Heart right ventricle (tissue), 16 donors: Measurements from ENCODE around the gene PGAP6. TPM values are rescaled to one million over a fixed set of nuclear protein-coding genes. Genes with fewer than 3 reads are reported as not detected.

ENCODE experiments used
- ATAC-seq, 8 donors: fragments of 200-7000 bp; cut with Tn5 transposase; one replicate each; pipeline ENCODE4 v1.9.1; 2020; ENCODE audit warnings: mild to moderate bottlenecking in 8 of 8, moderate library complexity in 8 of 8, moderate number of reproducible peaks in 1 of 8
- DNase-seq, 2 donors: peaks; one replicate each; pipeline ENCODE4 v3.0.0-alpha.2; 2020
- H3K27ac ChIP-seq, 10 donors: fragments of 200-600 bp; sonication (generic) in 2 of 10; one replicate each; pipeline versions ENCODE4 v1.5.0 to v1.8.0; 2020 to 2022; ENCODE audit warnings: mild to moderate bottlenecking in 3 of 10
- H3K27me3 ChIP-seq, 7 donors: fragments of 200-600 bp; one replicate each; pipeline ENCODE4 v1.8.0; 2021 to 2022; ENCODE audit warnings: mild to moderate bottlenecking in 2 of 7
- H3K36me3 ChIP-seq, 9 donors: fragments of 200-600 bp; sonication (generic) in 1 of 9; one replicate each; pipeline versions ENCODE4 v1.5.0 to v1.8.0; 2020 to 2022; ENCODE audit warnings: mild to moderate bottlenecking in 2 of 9
- H3K4me1 ChIP-seq, 9 donors: fragments of 200-600 bp; sonication (generic) in 1 of 9; one replicate each; pipeline versions ENCODE4 v1.5.0 to v1.8.0; 2020 to 2022; ENCODE audit warnings: mild to moderate bottlenecking in 4 of 9
- H3K4me3 ChIP-seq, 10 donors: fragments of 200-600 bp; sonication (generic) in 2 of 10; one replicate each; pipeline versions ENCODE4 v1.5.0 to v1.8.0; 2020 to 2022; ENCODE audit warnings: mild to moderate bottlenecking in 7 of 10, moderate library complexity in 2 of 10
- H3K9me3 ChIP-seq, 11 donors: fragments of 200-600 bp in 10 of 11; sonication (generic) in 2 of 11; one replicate each; pipeline versions ENCODE4 v1.5.0 to v1.8.0; 2013 to 2022; ENCODE audit warnings: mild to moderate bottlenecking in 2 of 11, control low read depth in 1 of 11, moderate library complexity in 1 of 11
- CTCF ChIP-seq, 9 donors: fragments of 200-600 bp; sonication (generic) in 2 of 9; IDR thresholded peaks; one replicate each; pipeline versions ENCODE4 v1.5.0 to v1.8.0; 2021 to 2022; ENCODE audit warnings: antibody characterized with exemption in 9 of 9, mild to moderate bottlenecking in 5 of 9, moderate library complexity in 1 of 9
- whole genome bisulfite sequencing, 2 donors: extraction: QIAGEN DNeasy Blood & Tissue Kit; methylation state at CpG; one replicate each; pipeline ENCODE4 v1.1.7; 2013; ENCODE audit warnings: inconsistent platforms in 1 of 2; 5-methylcytosine and 5-hydroxymethylcytosine counted together
- intact Hi-C, 10 donors: fragments of 100-400 bp; cut with DNase I; formaldehyde crosslinking; loops; one replicate each; pipeline versions ENCODE4 v1.11.1 to v1.14.2; 2022
- polyA plus RNA-seq, 2 donors: library from polyadenylated mRNA; stranded (reverse); fragments of 200-250 nt; gene quantifications; one replicate each; pipeline ENCODE4 v1.2.3, GENCODE V29; 2013
- total RNA-seq, 10 donors: library from RNA; stranded (reverse); fragmentation: NEBNext Ultra II Directional in 3 of 10; extraction: Animal tissue kit (Norgen Biotek cat#: 25700) in 3 of 10; gene quantifications; one replicate each; pipeline versions ENCODE4 v1.2.1 to v1.2.4, GENCODE V29; 2021 to 2023
- donor health status: Arrhythmogenic right ventricular cardiomyopathy.
- donor health status: ischemic (EF 13 %, LVEDD 7.1; RV severe dilation, severe dysfunction).
- donor health status: healthy with polysubstance abuse.
- donor health status: DM: no; HTN: yes; CAD: no.
- donor health status: DM: no; HTN: no; CAD: no.
- donor health status: ischemic (EF 25% LVEDD 6.9; RV normal size, moderate dysfunction).
- donor health status: ischemic (EF 25% LVEDD 5.7; RV mildly dilated, moderate dysfunction).
- donor health status: healthy.
- donor health status: DM: yes; HTN: yes; CAD: no.
- donor health status: Ischemic cardiomyopathy.
- donor health status: ischemic (EF 35%, LVEDD 5.7; RV mildly dilated, moderate dysfunction).
- donor health status: nonischemic (EF 11% LVEDD 7.7; RV severe dilation, severe dysfunction).
- donor health status: DM: yes; HTN: yes; CAD: no.
- donor health status: PGD.
- donor health status: ischemic (EF 29% LVEDD 5.4; RV normal size, mild dysfunction).
- donor health status: nonischemic (EF 23%, LVEDD 6.1; RV moderate dilation, normal function).

The PGAP6 gene
- total and polyA plus RNA-seq, 12 donors = 27.1 to 57.3 (median 33.1) TPM

- no peak for TF ChIP-seq CTCF (IDR thresholded peaks at IDR 0.05)
- WGBS, 2 donors = 92 to 93% methylated on average over 26 of the region's 26 CpGs
- no peaks in the 10 kb centered on the region for H3K27me3 ChIP-seq
- no peak overlapping the region for H3K27ac ChIP-seq
- intact Hi-C loops = no loop called here
- DNase-seq (peak in 1 of 2 donors; percentile 10), ATAC-seq (no peak)
- no peaks in the 10 kb centered on the region for H3K9me3 ChIP-seq
- peaks cover 0 to 60% (median 38%) of the 10 kb centered on the region in 9 donors for H3K36me3 ChIP-seq
- peaks cover 0 to 28% (median 15%) of the 10 kb centered on the region in 9 donors for H3K4me1 ChIP-seq
- H3K4me3 ChIP-seq = no peak overlapping the region
These were observed 4.9 kb downstream of the PGAP6 start for GRCh38 chr16:376817-377418.

DNA sequence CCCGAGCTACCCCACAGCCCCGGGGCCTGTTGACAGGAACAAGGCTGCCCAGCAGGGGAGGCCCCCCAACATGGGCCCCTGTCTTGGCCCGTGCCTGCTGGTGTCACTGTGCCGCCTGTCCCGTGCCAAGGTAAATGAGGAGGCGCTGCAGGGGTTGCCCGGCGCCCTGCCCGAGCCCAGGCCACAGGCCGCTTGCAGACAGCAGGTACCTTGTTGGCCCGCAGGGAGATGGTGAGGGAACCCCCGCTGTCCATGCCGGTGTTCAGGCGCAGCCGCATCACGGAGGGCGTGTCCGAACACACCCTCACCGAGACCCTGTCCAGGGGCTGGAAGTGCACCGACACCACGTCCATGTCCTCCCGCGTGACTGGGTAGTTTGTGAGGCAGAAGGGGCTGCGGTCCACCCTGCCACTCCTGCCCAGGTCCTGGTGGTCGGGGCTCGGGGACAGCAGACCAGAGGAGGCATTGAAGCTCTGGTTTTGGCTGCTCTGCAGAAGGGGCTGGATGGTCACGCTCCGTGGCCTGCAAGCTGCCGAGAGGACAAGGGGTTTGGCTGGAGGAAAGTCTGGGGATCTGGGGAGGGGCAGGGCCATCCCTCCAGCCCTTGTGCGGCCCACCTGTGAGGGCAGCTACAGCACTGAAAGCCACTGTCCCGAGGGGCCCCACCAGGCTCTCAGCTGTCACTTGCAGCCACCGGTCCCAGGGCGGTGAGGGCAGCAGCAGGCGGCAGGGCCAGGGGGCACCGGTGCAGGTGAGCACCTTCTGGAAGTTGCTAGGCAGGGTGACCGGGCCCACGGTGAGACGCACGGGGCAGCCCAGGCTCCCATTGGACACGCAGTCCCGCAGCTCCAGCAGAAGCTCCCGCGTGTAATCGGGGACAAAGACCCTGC, 5.6 kb downstream of the PGAP6 start:
- intact Hi-C loops = no loop called here
- DNase-seq (peak in 1 of 2 donors; percentile 14), ATAC-seq (no peak)

GRCh38 chr16:375212-375611, 6.6 kb downstream of the PGAP6 start:
- Histone ChIP-seq H3K36me3 (peaks cover 0 to 65% (median 38%) of the 10 kb centered on the region in 9 donors), H3K9me3 (no peaks in the 10 kb centered on the region), H3K27ac (no peak overlapping the region), H3K4me1 (peaks cover 5 to 26% (median 14%) of the 10 kb centered on the region in 9 donors), H3K4me3 (no peak overlapping the region), H3K27me3 (no peaks in the 10 kb centered on the region)
- intact Hi-C loops = no loop called here
- DNase-seq (no peak), ATAC-seq (no peak)
- WGBS, 2 donors = 94 to 97% methylated on average over 23 of the region's 23 CpGs
- no peak for TF ChIP-seq CTCF (IDR thresholded peaks at IDR 0.05)

More for the DNA sequence above, 5.6 kb downstream of the PGAP6 start:
- 94 to 96% methylated on average over 44 of the region's 44 CpGs for WGBS, 2 donors
- Histone ChIP-seq H3K9me3 (no peaks in the 10 kb centered on the region), H3K27me3 (no peaks in the 10 kb centered on the region), H3K27ac (no peak overlapping the region), H3K36me3 (peaks cover 0 to 65% (median 38%) of the 10 kb centered on the region in 9 donors), H3K4me1 (peaks cover under 1 to 29% (median 15%) of the 10 kb centered on the region in 9 donors), H3K4me3 (no peak overlapping the region)
- no peak for TF ChIP-seq CTCF (IDR thresholded peaks at IDR 0.05)

DNA sequence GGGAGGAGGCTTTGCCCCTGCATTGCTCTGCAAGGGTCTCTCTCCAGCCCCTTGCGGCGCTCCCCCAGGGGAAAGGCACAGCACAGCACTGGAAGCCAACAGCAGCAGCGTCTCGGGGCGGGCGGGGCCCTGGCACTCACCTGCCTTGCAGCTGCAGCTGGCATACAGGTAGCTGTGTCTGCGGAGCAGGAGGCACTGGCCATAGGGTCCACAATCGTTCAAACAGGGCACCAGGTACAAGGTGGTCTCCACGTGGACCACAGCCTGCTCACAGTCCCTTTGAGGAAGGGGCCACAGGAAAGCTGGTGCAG, 7.2 kb downstream of the PGAP6 start:
- no peak for DNase-seq
- intact Hi-C loops = no loop called here
- no peak overlapping the region for H3K27ac ChIP-seq
- no peak for TF ChIP-seq CTCF (IDR thresholded peaks at IDR 0.05)
- no peaks in the 10 kb centered on the region for H3K9me3 ChIP-seq
- WGBS, 2 donors = 96 to 97% methylated on average over 9 of the region's 9 CpGs
- ATAC-seq = no peak
- H3K4me3 ChIP-seq = no peak overlapping the region
- peaks cover 10 to 25% (median 14%) of the 10 kb centered on the region in 9 donors for H3K4me1 ChIP-seq
- H3K36me3 ChIP-seq = peaks cover 0 to 65% (median 38%) of the 10 kb centered on the region in 9 donors
- no peaks in the 10 kb centered on the region for H3K27me3 ChIP-seq
